GM21723 (cell line): ENCODE data around the gene PDE4B.
A peak's percentile ranks its signal among the peaks of the same experiment; 100 is the strongest.

ENCODE experiments used
- ATAC-seq: cut with Tn5 transposase; IDR thresholded peaks from one replicate; pipeline ENCODE4 v1.9.1; 2021; ENCODE audit warnings: mild to moderate bottlenecking, moderate library complexity; ENCODE audit not compliant: unreplicated experiment

Gene PDE4B

GRCh38 chr1:66251546-66251945 is 458.9 kb downstream of the PDE4B start:
- no peak for ATAC-seq

GRCh38 chr1:66253330-66253921 is 460.7 kb downstream of the PDE4B start:
- peak; percentile 75 for ATAC-seq

- ATAC-seq = no peak
These were observed 462.1 kb downstream of the PDE4B start for GRCh38 chr1:66254785-66255184.

- ATAC-seq = no peak
These were observed 464.2 kb downstream of the PDE4B start for GRCh38 chr1:66256629-66257572.

- peak; percentile 56 for ATAC-seq
These were observed 465.9 kb downstream of the PDE4B start for GRCh38 chr1:66258404-66259105.

- no peak for ATAC-seq
These were observed 468.7 kb downstream of the PDE4B start for GRCh38 chr1:66261364-66261763.

- ATAC-seq = no peak
These were observed 469.7 kb downstream of the PDE4B start for GRCh38 chr1:66262208-66262963.

- ATAC-seq = no peak
These were observed 472.6 kb downstream of the PDE4B start for GRCh38 chr1:66265268-66265667.

- no peak for ATAC-seq
These were observed 473.1 kb downstream of the PDE4B start for GRCh38 chr1:66265796-66266195.

- no peak for ATAC-seq
These were observed 473.7 kb downstream of the PDE4B start for GRCh38 chr1:66266350-66266749.

GRCh38 chr1:66266756-66267155 is 474.1 kb downstream of the PDE4B start:
- ATAC-seq = no peak

GRCh38 chr1:66267201-66267940 is 474.7 kb downstream of the PDE4B start:
- no peak for ATAC-seq

- no peak for ATAC-seq
These were observed 476.5 kb downstream of the PDE4B start for GRCh38 chr1:66269222-66269621.

GRCh38 chr1:66270119-66270812 is 477.6 kb downstream of the PDE4B start:
- ATAC-seq = no peak

GRCh38 chr1:66271216-66271903 is 478.7 kb downstream of the PDE4B start:
- no peak for ATAC-seq

GRCh38 chr1:66271904-66272254 is 479.2 kb downstream of the PDE4B start:
- ATAC-seq = no peak

- no peak for ATAC-seq
These were observed 481.0 kb downstream of the PDE4B start for GRCh38 chr1:66273656-66274055.

GRCh38 chr1:66274634-66275033 is 481.9 kb downstream of the PDE4B start:
- peak; percentile 46 for ATAC-seq

GRCh38 chr1:66275083-66275482 is 482.4 kb downstream of the PDE4B start:
- no peak for ATAC-seq
